ENCODE measurements around the gene OGG1. TPM values are rescaled to one million over a fixed set of nuclear protein-coding genes. Genes with fewer than 3 reads are reported as not detected.

OGG1 gene
- total and polyA plus RNA-seq, 9 of the 15 experiments (the other 6 are each of a cell fraction or from before 2014, with no cell fraction given), result 6.6 to 33.0 (median 24.4) TPM

DNA sequence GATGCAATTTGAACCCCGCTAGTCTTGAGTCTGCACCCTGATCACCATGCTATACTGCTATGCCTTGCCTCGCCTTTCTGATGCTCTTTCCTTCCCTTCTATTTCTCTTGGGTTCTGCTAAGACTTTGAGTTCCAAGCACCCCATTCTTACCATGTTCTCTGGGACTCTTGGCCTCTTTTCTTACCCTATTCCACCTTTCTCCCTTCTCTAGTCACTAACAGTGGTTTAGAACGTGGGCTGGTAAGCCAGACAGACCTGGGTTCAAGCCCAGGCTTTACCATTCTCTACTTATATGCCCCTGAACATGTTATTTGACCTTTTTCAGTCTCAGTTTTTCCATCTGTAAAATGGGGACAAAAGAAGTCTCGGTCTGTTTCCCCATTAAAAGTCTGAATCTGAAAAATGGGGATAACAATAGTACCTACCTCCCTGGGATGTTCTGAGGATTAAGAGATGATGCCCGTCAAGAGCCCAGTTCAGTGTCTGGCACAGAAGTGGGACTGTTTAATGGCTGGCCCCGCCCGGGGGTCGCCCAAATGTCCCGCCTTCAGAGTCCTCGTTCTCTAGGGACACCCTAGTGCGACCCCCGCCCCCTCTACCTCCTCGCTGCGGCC, 42.1 kb downstream of the OGG1 start (continued):
- TF ChIP-seq MIER1 (IDR thresholded peaks at IDR 0.05; ENCODE audit: low read depth) (peak; percentile 62; the same call in 1 of the 2 replicates), SMARCA5 (IDR thresholded peaks at IDR 0.05) (peak; percentile 94), PHF20 (IDR thresholded peaks at IDR 0.05; ENCODE audit: partially characterized antibody) (peak; percentile 8), PHF8 (IDR thresholded peaks at IDR 0.05; ENCODE audit: borderline replicate concordance, low read length) (peak; percentile 72; the same call in 1 of the 2 replicates), ZNF311 (CRISPR knock-in tag; IDR thresholded peaks at IDR 0.05) (no peak), HCFC1 (IDR thresholded peaks at IDR 0.05; ENCODE audit: low read depth, low read length) (0 out of 2 replicates have a peak, but pooled peaks have one; percentile 9), TEAD4 (IDR thresholded peaks at IDR 0.05; ENCODE audit: low read length) (peak; percentile 25; the same call in 1 of the 2 replicates), TEAD4 (CRISPR knock-in tag; IDR thresholded peaks at IDR 0.05; ENCODE audit: borderline replicate concordance) (no peak), PYGO2 (tag; IDR thresholded peaks at IDR 0.05) (0 out of 2 replicates have a peak, but pooled peaks have one; percentile 27), NFRKB (IDR thresholded peaks at IDR 0.05; ENCODE audit: low read depth) (peak; percentile 79; the same call in 1 of the 2 replicates), ZNF780A (CRISPR knock-in tag; IDR thresholded peaks at IDR 0.05) (0 out of 2 replicates have a peak, but pooled peaks have one; percentile 46), SMAD1 (IDR thresholded peaks at IDR 0.05; ENCODE audit: low read depth, low read length, partially characterized antibody) (peak; percentile 6), MECOM (CRISPR knock-in tag; IDR thresholded peaks at IDR 0.05) (peak; percentile 46; the same call in 1 of the 2 replicates), HMGN3 (IDR thresholded peaks at IDR 0.05; ENCODE audit: borderline replicate concordance, extremely low read depth, insufficient read length, low read depth, low read length) (no peak), MTA3 (IDR thresholded peaks at IDR 0.05; ENCODE audit: borderline replicate concordance) (peak; percentile 18; the same call in 1 of the 2 replicates)
- TF ChIP-seq, protein P1, sequence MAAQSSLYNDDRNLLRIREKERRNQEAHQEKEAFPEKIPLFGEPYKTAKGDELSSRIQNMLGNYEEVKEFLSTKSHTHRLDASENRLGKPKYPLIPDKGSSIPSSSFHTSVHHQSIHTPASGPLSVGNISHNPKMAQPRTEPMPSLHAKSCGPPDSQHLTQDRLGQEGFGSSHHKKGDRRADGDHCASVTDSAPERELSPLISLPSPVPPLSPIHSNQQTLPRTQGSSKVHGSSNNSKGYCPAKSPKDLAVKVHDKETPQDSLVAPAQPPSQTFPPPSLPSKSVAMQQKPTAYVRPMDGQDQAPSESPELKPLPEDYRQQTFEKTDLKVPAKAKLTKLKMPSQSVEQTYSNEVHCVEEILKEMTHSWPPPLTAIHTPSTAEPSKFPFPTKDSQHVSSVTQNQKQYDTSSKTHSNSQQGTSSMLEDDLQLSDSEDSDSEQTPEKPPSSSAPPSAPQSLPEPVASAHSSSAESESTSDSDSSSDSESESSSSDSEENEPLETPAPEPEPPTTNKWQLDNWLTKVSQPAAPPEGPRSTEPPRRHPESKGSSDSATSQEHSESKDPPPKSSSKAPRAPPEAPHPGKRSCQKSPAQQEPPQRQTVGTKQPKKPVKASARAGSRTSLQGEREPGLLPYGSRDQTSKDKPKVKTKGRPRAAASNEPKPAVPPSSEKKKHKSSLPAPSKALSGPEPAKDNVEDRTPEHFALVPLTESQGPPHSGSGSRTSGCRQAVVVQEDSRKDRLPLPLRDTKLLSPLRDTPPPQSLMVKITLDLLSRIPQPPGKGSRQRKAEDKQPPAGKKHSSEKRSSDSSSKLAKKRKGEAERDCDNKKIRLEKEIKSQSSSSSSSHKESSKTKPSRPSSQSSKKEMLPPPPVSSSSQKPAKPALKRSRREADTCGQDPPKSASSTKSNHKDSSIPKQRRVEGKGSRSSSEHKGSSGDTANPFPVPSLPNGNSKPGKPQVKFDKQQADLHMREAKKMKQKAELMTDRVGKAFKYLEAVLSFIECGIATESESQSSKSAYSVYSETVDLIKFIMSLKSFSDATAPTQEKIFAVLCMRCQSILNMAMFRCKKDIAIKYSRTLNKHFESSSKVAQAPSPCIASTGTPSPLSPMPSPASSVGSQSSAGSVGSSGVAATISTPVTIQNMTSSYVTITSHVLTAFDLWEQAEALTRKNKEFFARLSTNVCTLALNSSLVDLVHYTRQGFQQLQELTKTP (IDR thresholded peaks at IDR 0.05; ENCODE audit: low read depth in 1 of 2, partially characterized antibody in 2 of 2), result peak in 1 of 2 experiments; percentile 27
- TF ChIP-seq, protein P2, sequence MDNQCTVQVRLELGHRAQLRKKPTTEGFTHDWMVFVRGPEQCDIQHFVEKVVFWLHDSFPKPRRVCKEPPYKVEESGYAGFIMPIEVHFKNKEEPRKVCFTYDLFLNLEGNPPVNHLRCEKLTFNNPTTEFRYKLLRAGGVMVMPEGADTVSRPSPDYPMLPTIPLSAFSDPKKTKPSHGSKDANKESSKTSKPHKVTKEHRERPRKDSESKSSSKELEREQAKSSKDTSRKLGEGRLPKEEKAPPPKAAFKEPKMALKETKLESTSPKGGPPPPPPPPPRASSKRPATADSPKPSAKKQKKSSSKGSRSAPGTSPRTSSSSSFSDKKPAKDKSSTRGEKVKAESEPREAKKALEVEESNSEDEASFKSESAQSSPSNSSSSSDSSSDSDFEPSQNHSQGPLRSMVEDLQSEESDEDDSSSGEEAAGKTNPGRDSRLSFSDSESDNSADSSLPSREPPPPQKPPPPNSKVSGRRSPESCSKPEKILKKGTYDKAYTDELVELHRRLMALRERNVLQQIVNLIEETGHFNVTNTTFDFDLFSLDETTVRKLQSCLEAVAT (IDR thresholded peaks at IDR 0.05), result peak in 1 of 2 experiments; percentile 11; a peak in 1 of 4 replicates
- TF ChIP-seq, protein P3, sequence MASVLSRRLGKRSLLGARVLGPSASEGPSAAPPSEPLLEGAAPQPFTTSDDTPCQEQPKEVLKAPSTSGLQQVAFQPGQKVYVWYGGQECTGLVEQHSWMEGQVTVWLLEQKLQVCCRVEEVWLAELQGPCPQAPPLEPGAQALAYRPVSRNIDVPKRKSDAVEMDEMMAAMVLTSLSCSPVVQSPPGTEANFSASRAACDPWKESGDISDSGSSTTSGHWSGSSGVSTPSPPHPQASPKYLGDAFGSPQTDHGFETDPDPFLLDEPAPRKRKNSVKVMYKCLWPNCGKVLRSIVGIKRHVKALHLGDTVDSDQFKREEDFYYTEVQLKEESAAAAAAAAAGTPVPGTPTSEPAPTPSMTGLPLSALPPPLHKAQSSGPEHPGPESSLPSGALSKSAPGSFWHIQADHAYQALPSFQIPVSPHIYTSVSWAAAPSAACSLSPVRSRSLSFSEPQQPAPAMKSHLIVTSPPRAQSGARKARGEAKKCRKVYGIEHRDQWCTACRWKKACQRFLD (CRISPR knock-in tag; IDR thresholded peaks at IDR 0.05), result peak; percentile 80; the same call in 1 of the 2 replicates
- TF ChIP-seq, protein P4, sequence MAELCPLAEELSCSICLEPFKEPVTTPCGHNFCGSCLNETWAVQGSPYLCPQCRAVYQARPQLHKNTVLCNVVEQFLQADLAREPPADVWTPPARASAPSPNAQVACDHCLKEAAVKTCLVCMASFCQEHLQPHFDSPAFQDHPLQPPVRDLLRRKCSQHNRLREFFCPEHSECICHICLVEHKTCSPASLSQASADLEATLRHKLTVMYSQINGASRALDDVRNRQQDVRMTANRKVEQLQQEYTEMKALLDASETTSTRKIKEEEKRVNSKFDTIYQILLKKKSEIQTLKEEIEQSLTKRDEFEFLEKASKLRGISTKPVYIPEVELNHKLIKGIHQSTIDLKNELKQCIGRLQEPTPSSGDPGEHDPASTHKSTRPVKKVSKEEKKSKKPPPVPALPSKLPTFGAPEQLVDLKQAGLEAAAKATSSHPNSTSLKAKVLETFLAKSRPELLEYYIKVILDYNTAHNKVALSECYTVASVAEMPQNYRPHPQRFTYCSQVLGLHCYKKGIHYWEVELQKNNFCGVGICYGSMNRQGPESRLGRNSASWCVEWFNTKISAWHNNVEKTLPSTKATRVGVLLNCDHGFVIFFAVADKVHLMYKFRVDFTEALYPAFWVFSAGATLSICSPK (IDR thresholded peaks at IDR 0.05; ENCODE audit: borderline replicate concordance), result 0 out of 2 replicates have a peak, but pooled peaks have one; percentile 66
